ENCODE data around the gene FITM1.
"Not testable (repeated sequence)": the region's sequence is repeated elsewhere in the genome, so short reads cannot be mapped to it uniquely, and the experiment has no call there.

Gene FITM1

GRCh38 chr14:24098229-24098926 is 32.1 kb upstream of the FITM1 start:
- DNase-seq, result no peak

GRCh38 chr14:24098927-24099813 is 31.3 kb upstream of the FITM1 start:
- no peak for DNase-seq

DNA sequence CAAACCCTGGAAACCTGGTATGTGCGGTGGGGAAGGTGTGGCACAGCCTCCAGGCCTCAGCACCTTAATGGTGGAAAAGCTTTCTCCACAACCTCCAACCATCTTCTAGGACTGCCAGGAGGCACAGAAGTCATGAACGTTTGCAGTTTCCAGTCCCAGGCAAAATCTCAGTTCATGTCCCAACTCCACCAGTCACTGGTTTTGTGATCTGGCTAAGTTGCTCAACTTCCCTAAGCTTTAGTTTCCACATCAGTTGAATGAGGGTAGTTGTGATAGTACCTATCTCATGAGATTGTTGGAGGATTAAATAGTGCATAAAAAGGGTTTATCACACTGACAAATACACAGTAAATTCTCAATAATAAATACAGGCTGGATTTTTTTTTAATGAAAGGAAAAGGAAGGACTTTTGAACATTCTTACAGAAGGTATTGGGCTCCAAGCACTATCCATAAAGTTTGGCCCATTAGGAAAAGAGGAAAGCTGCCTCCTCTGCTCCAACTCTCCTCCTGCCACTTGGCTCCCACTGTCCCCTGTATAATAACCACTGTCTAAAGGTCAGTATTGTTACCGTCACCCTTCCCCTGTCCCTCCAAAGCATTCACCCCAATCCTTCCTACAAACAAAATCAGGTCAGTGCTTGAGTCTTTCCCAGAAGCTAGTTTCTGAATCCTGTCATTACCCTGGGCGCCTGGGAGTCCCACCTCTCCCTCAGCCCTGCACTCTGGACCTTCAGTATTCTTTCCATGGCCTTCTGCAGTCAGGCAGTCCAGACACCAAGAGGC is 30.1 kb upstream of the FITM1 start:
- no peak for DNase-seq

- DNase-seq, result no peak
These were observed 29.4 kb upstream of the FITM1 start for GRCh38 chr14:24100982-24101494.

GRCh38 chr14:24102357-24103048 is 28.0 kb upstream of the FITM1 start:
- no peak for DNase-seq

GRCh38 chr14:24103451-24103850 is 27.0 kb upstream of the FITM1 start:
- no peak for DNase-seq

DNA sequence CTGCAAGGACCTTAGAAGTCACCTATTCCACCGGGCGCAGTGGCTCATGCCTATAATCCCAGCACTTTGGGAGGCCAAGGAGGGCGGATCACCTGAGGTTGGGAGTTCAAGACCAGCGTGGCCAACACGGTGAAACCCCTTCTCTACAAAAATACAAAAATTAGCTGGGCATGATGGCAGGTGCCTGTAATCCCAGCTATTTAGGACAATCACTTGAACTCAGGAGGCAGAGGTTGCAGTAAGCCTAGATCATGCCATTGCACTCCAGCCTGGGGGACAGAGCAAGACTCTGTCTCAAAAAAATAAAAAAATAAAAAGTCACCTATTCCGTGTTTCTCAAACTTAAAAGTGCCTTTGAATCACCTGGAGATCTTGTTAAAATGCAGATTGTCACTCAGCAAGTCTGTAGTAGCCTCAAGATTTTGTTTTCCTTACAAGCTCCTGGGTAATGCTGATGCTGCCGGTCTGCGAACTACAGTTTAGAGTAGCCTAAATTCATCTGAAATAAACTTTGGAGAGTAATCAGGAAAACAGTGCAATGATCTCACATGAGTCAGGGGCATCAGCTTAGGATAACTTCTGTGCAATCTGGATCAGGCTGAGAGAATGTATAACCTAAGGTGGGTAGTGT is 24.7 kb upstream of the FITM1 start:
- not testable (repeated sequence) for DNase-seq

GRCh38 chr14:24106672-24107271 is 23.7 kb upstream of the FITM1 start:
- no peak for DNase-seq

- DNase-seq, result no peak
These were observed 22.1 kb upstream of the FITM1 start for GRCh38 chr14:24108336-24108874.

DNA sequence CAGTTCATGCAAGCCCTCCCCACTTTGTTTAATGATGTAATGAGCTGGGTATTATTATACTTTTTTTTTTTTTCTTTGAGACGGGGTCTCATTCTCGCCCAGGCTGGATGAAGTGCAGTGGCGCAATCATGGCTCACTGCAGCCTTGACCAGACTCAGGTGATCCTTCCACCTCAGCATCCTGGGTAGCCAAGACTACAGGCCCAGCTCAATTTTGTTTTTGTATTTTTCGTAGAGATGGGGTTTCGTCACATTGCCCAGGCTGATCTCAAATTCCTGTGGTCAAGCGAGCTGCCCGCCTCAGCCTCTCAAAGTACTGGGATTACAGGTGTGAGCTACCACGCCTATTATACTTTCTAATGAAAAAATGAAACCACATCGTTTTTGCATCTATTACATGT is 20.4 kb upstream of the FITM1 start:
- DNase-seq, result no peak

- DNase-seq, result no peak
These were observed 19.9 kb upstream of the FITM1 start for GRCh38 chr14:24110523-24110922.

- DNase-seq, result no peak
These were observed 17.1 kb upstream of the FITM1 start for GRCh38 chr14:24113379-24113800.

DNA sequence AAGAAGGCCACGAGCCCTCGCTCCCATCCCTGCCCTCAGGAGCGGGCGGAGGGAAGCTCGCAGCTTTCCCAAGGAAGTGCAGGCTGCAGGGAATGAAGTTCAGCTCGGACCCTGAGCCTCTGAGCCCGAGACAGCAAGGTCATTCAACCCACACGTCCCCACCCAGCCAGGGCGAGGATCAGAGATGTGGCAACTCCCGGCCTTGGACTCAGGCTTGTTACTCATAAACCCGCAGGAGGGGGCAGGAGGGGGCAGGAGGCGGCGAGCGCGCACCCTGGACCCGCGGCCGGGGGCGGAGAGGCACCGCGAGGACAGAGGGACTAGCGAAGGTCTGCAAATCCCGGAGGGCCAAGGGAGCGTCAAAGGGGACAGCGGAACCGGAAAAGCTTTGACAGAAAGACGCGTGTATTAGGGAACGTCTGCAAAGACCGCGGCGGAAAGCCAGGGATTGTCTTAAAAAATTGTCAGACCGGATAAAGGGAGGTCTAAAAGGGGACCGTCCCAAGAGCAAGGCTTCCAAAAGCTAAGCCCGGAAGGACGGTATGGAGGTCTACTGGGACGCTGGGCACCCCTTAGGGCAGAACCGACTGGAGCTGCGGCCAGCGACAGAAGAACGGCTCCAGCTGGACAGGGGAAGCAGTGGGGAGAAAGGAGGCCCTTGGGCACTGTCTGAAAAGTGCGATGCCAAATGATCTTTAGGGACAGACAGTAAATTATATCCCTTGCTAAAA is 16.5 kb upstream of the FITM1 start:
- DNase-seq, result peak; percentile 77

GRCh38 chr14:24114532-24115421 is 15.7 kb upstream of the FITM1 start, which contains the start of the genes DCAF11 and NRL:
TSS of gene DCAF11 (plus strand) at chr14:24114777. CDS start at chr14:24115595, 818 bp downstream.
TSS of gene NRL (minus strand) at chr14:24114949. CDS start at chr14:24082848, 32,101 bp downstream.
- DNase-seq, result peak; percentile 99

DNA sequence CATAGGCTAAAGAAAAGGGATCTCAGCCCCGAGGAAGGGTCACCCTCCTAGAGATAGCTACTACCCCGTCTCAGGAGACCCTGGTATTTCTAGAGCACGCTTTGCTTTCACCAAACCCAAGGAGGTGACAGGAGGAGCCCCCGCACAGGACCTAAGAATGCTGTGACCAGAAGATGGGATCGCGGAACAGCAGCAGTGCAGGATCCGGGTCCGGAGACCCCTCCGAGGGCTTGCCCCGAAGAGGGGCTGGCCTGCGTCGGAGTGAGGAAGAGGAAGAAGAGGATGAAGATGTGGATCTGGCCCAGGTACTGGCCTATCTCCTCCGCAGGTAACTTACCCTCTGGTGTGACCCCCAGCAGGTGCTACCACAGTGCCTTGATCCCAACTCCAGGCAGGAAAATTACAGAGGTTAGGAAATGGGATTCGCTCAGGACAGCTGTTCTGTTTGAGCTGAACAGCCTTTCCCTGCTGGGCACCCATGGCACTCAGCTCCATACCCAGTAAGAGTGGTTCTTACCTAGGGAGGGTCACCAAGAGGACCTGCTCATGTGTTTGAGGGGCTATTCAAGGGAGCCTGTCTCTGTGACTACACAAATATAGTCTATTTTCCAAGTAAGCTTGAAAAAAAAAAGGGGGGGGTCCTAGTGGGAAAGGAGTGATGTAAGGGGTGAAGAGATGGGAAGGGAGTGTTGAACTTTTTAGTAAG is 14.9 kb upstream of the FITM1 start:
- no peak for DNase-seq

GRCh38 chr14:24116128-24116814 is 14.2 kb upstream of the FITM1 start:
- no peak for DNase-seq

DNA sequence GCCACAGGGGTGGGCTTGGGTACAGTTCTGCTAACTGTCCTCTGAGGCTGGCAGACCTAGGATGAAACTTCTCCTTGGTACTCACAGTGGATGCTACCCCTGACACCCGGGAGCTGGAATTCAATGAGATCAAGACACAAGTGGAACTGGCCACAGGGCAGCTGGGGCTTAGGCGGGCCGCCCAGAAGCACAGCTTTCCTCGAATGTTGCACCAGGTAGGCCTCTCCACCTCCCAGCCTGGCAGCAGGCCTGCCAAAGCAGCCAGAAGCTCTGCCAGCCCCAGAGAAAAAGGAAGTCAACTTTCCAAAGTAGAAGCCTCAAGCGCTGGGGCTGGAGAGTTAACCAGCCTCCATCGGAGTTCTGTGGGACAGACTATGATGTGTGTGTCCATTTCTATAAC is 13.3 kb upstream of the FITM1 start:
- DNase-seq, result no peak

GRCh38 chr14:24119691-24120090 is 10.8 kb upstream of the FITM1 start:
- DNase-seq, result no peak

Data from CD4-positive, alpha-beta T cell treated with Interleukin-17A for 4 hours (primary cell).